ENCODE results near the gene MPV17L2.

GRCh38 chr19:18202778-18203407 lies 9.9 kb downstream of the MPV17L2 start:
- TF ChIP-seq BACH1 (IDR thresholded peaks at IDR 0.05; ENCODE audit: borderline replicate concordance) (no peak), EZH2 (IDR thresholded peaks at IDR 0.05; ENCODE audit: borderline replicate concordance, control insufficient read depth, low read depth, low read length) (no peak)

Data from GM12878 (cell line).